Measurements from ENCODE around the gene LHFPL3. TPM values are rescaled to one million over a fixed set of nuclear protein-coding genes. Genes with fewer than 3 reads are reported as not detected.

LHFPL3 gene
- total and polyA plus RNA-seq, 9 donors: 0.04 to 0.53 (median 0.27) TPM; not detected in 4

DNA sequence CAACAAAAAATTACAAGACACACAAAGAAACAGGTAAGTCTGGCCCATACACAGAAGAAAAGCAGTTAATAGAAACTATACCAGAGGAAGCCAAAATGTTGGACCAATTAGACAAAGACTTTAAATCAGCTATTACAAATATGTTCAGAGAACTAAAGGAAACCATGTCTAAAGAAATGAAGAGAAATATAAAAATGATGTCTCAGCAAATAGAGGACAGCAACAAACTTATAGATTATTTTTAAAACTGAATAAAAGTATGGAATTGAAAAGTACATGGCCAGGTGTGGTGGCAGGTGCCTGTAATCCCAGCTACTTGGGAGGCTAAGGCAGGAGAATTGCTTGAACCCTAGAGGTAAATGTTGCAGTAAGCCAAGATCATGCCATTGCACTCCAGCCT, 58.5 kb downstream of the LHFPL3 start:
- Histone ChIP-seq H3K4me1 (ENCODE audit: insufficient read depth) (no peaks in the 10 kb centered on the region), H3K4me3 (no peak overlapping the region), H3K27me3 (no peaks in the 10 kb centered on the region), H3K36me3 (no peaks in the 10 kb centered on the region), H3K27ac (no peak overlapping the region), H3K9me3 (no peaks in the 10 kb centered on the region)
- TF ChIP-seq EP300 (IDR thresholded peaks at IDR 0.05) (no peak), POLR2A (IDR thresholded peaks at IDR 0.05) (no peak)
- TF ChIP-seq, protein P1, sequence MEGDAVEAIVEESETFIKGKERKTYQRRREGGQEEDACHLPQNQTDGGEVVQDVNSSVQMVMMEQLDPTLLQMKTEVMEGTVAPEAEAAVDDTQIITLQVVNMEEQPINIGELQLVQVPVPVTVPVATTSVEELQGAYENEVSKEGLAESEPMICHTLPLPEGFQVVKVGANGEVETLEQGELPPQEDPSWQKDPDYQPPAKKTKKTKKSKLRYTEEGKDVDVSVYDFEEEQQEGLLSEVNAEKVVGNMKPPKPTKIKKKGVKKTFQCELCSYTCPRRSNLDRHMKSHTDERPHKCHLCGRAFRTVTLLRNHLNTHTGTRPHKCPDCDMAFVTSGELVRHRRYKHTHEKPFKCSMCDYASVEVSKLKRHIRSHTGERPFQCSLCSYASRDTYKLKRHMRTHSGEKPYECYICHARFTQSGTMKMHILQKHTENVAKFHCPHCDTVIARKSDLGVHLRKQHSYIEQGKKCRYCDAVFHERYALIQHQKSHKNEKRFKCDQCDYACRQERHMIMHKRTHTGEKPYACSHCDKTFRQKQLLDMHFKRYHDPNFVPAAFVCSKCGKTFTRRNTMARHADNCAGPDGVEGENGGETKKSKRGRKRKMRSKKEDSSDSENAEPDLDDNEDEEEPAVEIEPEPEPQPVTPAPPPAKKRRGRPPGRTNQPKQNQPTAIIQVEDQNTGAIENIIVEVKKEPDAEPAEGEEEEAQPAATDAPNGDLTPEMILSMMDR (IDR thresholded peaks at IDR 0.05): no peak
- intact Hi-C loops (cut with DNase I): no loop called here
- DNase-seq: no peak

DNA sequence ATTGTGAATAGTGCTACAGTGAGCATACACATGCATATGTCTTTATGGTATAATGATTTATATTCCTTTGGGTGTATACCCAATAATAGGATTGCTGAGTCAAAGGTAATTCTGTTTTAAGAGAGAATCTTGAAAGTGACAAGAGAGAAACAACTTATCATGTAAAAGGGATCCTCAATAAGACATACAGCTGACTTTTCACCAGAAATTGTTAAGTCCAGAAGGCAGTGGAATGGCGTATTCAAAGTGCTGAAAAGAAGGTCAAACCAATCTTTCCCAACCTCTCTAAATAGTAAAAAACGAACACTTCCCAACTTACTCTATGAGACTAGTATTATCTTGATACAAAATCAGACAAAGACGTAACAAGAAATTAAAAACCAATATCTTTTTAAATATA, 59.8 kb downstream of the LHFPL3 start:
- no peaks in the 10 kb centered on the region for H3K9me3 ChIP-seq
- intact Hi-C loops (cut with DNase I): no loop called here
- no peaks in the 10 kb centered on the region for H3K4me1 ChIP-seq (ENCODE audit: insufficient read depth)
- no peak overlapping the region for H3K4me3 ChIP-seq
- no peak for DNase-seq
- WGBS, 3 donors: 65 to 76% (median 72%) methylated on average over 3 of the region's 3 CpGs
- H3K27me3 ChIP-seq: no peaks in the 10 kb centered on the region
- TF ChIP-seq EP300 (IDR thresholded peaks at IDR 0.05): no peak
- TF ChIP-seq POLR2A (IDR thresholded peaks at IDR 0.05): no peak
- TF ChIP-seq, protein P1 (IDR thresholded peaks at IDR 0.05): no peak
- no peaks in the 10 kb centered on the region for H3K36me3 ChIP-seq
- no peak overlapping the region for H3K27ac ChIP-seq

DNA sequence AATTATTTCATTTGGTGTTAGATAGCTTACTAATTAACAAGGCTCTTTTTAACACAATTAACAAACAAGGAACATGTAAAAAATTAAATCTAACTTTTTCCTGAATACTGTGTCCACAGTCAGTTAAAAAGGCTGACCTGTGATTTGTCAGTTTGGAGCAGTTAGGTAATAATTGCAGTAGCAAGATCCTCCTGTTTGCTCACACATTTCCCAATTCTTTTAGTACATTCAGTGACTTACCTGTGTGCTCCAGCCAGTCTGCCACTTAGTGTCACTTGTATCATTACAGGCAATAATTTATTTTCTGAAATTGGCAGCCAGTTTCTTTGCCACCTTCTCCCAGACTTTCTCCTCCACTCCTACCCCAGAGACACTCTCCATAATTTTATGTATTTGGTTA, 66.8 kb downstream of the LHFPL3 start:
- intact Hi-C loops (cut with DNase I): no loop called here
- H3K27me3 ChIP-seq: no peaks in the 10 kb centered on the region
- no peak for DNase-seq
- H3K9me3 ChIP-seq: no peaks in the 10 kb centered on the region
- TF ChIP-seq EP300 (IDR thresholded peaks at IDR 0.05) (no peak), POLR2A (IDR thresholded peaks at IDR 0.05) (no peak)
- TF ChIP-seq, protein P1 (IDR thresholded peaks at IDR 0.05): no peak
- H3K36me3 ChIP-seq: no peaks in the 10 kb centered on the region
- no peak overlapping the region for H3K4me3 ChIP-seq
- no peak overlapping the region for H3K27ac ChIP-seq
- no peaks in the 10 kb centered on the region for H3K4me1 ChIP-seq (ENCODE audit: insufficient read depth)

DNA sequence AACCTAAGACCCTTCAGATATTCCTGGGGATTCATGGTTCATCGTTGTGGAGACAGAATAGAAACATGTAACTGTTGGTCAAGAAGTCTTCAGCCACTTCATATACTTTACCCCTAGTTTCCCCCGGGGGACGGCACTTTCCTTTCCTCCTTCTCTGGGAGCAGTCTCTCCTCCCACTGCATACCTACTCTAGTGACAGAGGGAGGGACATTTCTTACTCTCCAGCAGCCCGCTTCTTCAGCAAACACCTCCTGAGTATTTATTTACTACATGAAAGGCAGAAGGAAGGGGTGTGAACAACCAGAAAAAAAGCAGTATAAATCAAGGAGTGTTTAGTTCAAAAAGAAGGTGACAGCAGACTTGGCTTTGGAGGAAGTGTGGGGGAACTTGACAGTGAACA, 69.0 kb downstream of the LHFPL3 start:
- no peak for DNase-seq
- Histone ChIP-seq H3K9me3 (no peaks in the 10 kb centered on the region), H3K4me1 (ENCODE audit: insufficient read depth) (no peaks in the 10 kb centered on the region), H3K36me3 (no peaks in the 10 kb centered on the region), H3K4me3 (no peak overlapping the region), H3K27me3 (no peaks in the 10 kb centered on the region), H3K27ac (no peak overlapping the region)
- TF ChIP-seq EP300 (IDR thresholded peaks at IDR 0.05) (no peak), POLR2A (IDR thresholded peaks at IDR 0.05) (no peak)
- TF ChIP-seq, protein P1 (IDR thresholded peaks at IDR 0.05): no peak
- intact Hi-C loops (cut with DNase I): no loop called here
- 18 to 26% (median 25%) methylated on average over 4 of the region's 4 CpGs for WGBS, 3 donors

DNA sequence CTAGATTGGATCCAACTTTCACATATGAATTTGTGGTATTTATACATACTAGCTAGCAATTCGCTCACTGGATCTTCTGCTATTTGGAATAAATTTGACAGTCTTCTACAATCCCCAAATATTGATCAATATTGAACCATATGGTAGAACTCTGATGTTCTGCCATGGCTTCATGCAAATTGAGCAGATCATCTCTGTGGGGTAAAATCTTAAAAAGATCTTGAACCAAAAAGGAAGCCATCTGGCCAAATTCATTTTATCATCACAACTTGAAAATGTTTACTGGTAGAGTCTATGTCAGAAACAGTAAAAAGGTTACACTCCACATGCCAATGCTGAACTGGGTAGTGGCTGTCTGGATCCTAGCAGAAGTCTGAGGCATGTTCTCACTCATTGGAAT, 80.0 kb downstream of the LHFPL3 start:
- DNase-seq: no peak
- H3K27me3 ChIP-seq: no peaks in the 10 kb centered on the region
- no peaks in the 10 kb centered on the region for H3K9me3 ChIP-seq
- no peaks in the 10 kb centered on the region for H3K4me1 ChIP-seq (ENCODE audit: insufficient read depth)
- WGBS, 3 donors: 79 to 94% (median 84%) methylated on average over 1 of the region's 1 CpG
- no peak overlapping the region for H3K4me3 ChIP-seq
- H3K36me3 ChIP-seq: no peaks in the 10 kb centered on the region
- TF ChIP-seq EP300 (IDR thresholded peaks at IDR 0.05): no peak
- TF ChIP-seq, protein P1 (IDR thresholded peaks at IDR 0.05): no peak
- no peak for TF ChIP-seq POLR2A (IDR thresholded peaks at IDR 0.05)
- H3K27ac ChIP-seq: no peak overlapping the region
- intact Hi-C loops (cut with DNase I): no loop called here
